ENCODE measurements around the gene TEDC2.
"Not testable (repeated sequence)": the region's sequence is repeated elsewhere in the genome, so short reads cannot be mapped to it uniquely, and the experiment has no call there.

The TEDC2 gene

DNA sequence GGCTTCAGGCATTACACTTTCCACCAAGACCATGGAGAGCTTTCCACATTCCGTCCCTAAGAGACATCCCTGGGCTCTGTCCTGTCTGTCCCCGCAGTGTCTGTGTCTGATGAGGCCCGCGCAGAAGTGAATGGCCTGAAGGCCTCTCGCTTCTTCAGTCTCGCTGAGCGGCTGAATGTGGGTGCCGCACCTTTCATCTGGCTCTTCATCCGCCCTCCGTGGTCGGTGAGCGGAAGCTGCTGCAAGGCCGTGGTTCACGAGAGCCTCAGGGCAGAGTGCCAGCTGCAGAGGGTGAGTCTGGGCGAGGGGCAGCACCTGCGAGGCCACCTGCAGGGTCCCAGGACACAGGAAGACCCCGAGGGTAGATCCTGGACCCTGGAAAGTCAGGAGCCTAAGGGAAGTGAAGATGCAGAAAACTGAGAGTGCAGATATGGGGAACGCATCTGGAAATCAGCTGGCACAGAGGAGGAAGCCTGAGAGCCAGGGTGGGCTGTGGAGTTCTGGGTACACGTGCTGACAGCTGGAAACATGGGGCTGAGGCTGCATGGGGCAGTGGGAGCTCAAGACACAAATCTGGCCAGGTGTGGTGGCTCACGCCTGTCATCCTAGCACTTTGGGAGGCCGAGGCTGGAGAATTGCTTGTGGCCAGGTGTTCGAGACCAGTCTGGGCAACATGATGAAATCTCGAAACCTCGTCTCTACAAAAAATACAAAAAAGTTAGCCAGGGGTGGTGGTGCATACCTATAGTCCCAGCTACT, 22.7 kb upstream of the TEDC2 start:
- no peak for DNase-seq

DNA sequence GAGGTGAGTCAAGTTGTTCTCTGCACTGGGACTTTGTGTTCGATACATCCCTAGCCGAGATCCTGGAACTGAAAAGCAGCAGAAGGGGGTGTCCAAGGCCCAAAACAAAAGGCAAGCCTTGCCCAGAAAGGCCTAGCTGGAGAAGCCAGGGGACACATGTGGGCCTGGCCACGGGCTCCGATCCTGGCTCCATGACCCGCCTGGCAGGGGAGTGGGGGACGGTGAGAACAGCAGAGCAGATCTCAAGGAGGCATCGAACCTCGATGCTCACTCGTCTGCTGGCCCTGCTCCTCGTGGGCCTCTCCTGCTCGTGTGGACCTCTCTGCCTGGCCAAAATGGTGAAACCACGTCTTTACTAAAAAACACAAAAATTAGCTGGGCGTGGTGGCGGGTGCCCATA, 21.8 kb upstream of the TEDC2 start:
- no peak for DNase-seq

DNA sequence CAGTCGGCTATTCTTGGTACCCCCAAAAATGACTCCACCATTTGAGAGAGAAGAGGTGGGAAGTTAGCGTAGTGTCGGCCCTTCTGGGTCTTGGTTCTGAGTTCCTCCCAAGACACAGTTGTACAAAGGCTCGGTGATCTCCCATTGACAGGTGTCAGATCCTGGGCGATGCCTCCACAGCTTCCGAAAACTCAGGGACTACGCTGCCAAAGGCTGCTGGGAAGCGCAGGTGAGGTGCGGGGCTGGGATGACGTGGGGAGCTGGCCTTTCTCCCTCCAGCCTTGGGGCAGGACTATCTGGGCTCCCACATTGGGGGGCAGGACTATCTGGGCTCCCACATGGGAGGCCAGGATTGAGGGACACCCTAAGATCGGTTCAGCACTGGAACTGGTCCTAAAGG, 20.3 kb upstream of the TEDC2 start:
- DNase-seq, result no peak

DNA sequence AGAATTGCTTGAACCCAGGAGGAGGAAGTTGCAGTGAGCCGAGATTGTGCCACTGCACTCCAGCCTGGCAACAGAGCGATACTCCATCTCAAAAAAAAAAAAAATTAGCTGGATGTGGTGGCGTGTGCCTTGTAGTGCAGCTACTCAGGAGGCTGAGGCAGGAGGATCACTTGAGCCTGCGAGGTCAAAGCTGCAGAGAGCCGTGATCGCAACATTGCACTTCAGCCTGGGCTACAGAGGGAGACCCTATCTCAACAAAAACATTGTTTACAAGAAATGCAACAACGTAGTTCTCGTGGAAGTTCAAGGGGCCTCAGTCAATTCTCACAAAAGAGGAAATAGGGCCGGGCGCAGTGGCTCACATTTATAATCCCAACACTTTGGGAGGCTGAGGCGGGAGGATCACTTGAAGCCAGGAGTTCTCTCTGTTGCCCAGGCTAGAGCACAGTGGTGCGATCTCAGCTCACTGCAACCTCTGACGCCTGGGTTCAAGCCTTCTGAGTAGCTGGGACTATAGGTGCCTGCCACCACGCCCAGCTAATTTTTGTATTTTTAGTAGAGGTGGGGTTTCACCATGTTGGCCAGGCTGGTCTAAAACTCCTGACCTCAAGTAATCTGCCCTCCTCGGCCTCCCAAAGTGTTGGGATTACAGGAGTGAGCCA, 18.6 kb upstream of the TEDC2 start:
- not testable (repeated sequence) for DNase-seq

DNA sequence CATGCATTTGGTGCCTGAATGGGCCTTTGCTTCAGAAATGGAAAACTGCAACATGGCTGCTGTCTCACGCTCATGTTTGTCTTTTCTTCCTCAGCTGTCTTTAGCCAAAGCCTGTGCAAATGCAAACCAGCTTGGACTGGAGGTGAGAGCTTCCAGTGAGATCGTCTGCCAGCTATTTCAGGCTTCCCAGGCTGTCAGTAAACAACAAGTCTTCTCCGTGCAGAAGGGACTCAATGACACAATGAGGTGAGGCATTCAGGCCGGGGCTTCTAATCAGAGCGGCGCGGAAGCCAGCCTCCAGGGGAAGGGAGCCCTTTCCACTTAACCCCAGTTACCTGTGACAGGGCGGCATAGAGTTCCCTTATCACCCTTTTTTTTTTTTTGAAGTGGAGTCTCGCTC, 16.4 kb upstream of the TEDC2 start:
- no peak for DNase-seq

DNA sequence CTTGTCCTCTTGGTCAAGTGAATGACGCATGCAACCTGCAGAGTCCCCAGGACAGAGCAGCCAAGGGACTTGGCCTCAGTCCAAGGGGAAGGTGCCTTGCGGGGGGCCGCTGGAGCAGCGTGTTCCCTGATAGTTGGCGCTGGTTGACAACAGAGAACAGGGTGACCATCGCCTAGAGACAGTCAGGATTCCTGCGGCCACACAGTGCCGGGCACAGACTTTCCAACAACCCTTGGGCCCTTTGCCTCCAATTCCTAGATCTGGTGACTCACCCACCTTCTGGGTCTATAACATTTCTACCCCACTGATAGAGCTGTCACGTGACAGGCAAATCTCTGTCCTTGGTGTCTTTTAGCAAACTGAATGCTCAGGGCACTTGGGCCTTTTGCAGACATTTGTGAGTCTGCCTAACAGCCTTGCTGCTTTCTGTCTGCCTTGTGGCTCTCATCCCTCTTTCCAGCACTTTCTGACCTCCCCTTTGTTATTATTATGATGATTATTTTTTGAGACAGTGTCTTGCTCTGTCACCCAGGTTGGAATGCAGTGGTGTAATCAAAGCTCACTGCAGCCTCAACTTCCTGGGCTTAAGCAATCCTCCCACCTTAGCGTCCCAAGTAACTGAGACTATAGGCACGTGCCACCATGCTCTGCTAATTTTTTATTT, 11.9 kb upstream of the TEDC2 start:
- no peak for DNase-seq

DNA sequence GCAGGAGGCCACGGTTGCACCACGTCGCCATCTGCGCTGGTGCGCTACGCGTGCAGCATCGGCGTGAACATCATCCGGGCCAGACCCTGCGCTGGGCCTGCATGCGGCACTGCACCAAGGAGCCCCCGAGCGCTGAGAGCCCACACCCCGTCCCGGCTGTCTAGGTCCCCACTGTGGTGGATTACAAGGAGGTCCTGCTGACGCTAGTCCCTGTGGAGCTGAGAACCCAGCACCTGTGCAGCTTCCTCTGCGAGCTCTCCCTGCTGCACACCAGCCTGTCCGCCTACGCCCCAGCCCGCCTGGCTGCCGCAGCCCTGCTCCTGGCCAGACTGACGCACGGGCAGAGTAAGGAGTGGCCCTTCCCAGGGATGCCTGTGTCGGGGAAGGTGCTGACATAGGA, 10.8 kb upstream of the TEDC2 start:
- DNase-seq, result no peak

DNA sequence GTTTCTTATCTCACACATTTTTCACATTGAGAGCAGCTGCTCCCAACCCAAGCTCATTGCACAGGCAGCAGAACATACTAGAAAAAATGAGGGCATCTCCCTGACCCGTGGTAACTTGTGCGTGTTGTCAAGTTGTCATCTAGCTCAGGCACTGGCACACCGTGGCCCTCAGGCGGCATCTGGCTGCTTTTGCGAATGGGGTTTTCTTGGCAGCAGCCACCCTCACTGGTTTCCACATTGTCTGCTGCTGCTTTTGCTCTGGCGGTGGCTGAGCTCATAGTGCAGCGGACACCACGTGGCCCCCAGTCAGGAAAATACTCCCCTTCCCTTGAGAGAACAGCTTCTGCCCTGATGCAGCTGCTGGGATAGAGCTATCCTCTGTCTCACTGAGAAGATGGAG, 9.4 kb upstream of the TEDC2 start:
- DNase-seq, result no peak

DNA sequence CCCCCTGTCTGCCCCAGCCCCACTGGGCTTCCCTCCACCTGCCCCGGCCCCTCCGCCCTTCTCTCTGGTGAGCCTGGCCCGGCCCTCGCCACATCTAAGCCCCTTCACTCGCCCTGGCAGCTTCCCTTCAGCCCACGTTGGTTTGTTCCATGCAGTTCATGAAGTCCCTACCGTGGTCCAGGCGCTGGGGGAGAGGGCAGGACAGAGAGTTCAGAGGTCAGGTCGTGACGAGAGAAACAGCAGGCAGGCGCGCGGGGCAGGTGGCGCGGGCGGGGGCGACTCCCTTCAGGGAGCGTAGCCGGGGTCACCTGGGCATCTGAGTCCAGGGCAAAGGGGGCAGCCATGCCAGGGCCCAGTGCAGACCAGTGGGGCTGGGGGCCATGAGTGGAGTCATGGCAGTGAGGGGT, 8.9 kb upstream of the TEDC2 start:
- DNase-seq, result no peak

DNA sequence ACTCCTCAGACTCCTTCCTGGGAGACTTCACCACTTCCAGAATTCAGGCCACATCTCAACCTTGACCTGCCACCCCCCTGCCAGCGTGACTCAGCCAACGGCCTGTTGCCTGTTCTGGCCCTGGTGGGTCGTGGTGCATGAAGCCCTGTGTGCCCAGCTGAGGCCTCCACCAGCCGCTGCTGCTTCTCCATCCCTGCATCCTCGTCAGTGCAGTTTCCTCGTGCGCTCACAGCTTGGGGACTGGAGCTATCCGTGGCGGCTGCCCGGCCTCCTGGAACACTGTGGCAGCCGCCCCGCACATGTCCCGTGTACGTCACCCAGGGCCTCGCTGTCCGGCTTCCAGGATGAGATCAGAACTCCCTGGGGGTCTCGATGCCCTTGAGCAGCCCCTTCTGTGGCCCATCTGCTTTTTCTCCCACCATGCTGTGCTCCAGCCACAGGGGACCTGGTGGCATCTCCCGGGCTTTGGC, 8.0 kb upstream of the TEDC2 start:
- DNase-seq, result no peak

DNA sequence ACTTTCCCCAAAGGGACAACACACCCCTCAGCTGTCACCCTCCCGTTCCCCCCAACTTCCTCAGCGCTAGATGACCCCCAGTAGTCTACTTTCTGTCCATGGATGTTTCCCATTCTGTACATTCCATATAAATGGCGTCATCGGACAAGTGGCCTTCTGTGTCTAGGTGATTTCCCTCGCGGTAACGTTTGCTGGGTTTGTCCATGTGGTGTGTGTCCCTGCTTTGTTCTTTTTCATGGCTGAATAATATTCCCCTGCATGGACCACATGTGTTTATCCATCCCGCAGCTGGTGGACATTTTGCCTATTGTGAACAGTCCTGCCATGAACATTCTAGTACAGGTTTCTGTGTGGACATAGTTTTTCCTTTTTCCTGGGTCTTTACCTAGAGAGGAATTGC, 7.3 kb upstream of the TEDC2 start:
- no peak for DNase-seq

DNA sequence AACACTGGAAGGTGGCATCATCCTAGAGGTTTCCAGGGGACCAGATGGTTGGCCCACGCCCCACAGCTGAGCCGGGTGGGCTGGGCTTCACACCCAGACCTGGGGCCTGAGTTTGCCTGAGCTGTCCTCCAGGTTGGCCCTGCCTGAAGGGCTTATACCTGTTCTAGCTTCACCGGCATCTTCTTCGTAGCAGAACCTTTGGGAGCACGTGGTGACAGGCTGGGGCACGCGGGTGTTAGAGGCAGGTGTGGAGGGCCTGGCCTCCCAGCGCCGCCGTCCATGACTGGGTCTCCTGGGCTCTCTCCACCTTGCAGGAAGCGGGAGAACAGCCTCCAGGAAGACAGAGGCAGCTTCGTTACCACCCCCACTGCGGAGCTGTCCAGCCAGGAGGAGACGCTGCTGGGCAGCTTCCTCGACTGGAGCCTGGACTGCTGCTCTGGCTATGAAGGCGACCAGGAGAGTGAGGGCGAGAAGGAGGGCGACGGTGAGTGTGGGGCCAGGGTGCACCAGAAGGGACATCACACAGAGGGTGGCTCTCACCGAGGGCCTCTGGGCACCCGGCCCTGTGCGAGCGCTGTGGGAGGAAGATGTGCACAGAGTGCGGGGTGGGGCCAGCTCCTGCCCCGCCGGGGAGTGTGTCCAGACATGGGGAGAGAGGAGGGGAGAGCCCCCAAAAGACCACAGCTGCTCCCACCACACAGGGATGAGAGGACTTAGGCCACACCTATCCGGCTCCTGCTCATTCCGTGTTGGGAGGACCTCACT, 4.6 kb upstream of the TEDC2 start:
- DNase-seq, result no peak

DNA sequence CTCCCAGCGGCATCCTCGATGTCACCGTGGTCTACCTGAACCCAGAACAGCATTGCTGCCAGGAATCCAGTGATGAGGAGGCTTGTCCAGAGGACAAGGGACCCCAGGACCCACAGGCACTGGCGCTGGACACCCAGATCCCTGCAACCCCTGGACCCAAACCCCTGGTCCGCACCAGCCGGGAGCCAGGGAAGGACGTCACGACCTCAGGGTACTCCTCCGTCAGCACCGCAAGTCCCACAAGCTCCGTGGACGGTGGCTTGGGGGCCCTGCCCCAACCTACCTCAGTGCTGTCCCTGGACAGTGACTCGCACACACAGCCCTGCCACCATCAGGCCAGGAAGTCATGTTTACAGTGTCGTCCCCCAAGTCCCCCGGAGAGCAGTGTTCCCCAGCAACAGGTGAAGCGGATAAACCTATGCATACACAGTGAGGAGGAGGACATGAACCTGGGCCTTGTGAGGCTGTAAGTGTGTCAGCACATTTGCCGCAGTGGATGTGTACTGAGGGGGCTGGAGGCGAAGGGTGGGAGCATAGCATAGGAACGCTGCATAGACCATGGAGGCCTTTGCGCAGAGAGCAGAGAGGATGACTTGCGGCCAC, 3.3 kb upstream of the TEDC2 start:
- no peak for DNase-seq

DNA sequence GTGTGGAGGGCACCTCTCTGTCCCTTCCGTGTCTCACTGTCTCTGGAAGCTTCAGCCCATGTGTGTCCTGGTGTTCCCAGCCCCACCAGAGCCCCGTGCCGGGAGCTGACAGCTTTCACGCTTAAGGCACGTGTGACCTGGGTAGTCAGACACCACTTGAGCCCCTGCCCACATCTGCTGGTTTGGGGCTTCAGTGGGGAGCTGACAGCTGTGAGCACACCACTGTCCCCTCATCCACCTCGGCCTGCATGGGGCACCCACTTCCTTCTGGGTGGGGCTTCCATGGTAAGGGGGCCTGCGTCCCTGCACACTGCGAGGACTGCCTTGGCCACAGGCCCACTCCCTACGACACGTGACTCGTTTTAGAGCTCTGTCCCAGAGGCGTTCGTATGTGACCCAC, 2.6 kb upstream of the TEDC2 start:
- no peak for DNase-seq

DNA sequence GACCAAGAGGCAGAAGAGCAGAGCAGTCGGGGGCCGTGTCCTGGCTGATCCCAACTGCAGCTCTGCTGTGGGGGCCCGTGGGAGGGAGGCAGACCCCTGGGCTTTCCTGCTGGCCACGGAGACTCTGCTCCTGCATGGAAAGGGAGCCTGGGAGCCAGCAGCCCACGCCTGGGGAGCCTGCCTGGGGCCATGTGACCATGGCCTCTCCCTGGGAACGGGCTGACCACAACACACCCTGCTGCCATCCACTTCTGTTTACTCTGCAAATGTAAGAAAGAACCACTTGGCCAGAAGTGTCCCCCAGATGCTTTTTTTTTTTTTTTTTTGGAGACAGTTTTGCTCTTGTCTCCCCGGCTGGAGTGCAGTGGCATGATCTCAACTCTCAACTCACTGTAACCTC, 2.0 kb upstream of the TEDC2 start:
- no peak for DNase-seq

DNA sequence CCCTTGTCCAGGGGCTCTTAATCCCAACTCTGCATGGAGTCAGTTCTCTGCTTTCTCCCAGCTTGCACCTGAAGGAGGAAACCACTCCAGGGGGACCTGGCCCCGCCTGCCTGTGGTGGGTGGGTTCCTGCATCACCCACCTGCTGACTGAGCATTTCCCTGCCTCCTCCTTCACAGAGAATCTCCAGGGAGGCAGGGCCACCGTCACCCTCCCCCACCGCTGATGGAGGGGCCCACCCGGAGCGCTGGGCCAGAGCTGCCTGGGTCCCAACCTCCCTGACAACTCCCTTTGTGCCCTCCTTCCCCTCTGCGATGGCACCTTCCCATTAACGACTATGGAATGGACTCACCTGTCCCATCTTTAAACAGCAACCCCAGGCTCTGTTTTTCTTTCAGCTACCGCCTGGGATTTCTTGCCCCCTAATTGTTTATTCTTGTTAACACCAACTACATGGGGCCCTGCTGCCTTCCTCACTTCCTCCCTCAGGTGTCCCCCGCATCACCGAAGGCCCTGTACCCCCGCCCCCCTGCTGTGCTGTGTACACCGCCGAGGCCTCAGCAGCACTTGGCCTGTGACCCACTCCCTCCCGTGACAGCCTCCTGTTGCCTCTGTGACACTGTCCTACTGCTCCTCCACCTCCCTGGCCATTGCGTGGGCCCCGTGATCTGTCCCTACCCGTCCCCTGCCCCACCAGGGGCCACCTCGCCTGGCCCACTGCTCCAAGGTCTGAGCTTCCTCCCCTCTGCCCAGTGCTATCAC, 842 bp upstream of the TEDC2 start:
- DNase-seq, result no peak

DNA sequence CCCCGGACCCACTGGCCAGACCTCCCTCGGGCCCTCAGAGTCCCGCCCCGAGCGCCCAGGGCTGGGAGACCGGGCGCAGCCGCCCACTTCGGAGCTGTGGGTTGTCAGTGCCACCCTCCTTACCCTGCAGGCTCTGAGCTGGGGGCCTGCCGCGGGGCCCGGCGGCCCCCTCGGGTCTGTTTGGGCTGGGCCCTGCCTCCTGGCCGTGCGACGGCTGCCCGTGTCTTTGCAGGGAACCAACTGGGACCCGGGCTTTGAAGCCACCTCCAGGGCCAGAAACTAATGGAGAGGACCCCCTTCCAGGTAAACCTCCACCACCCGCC, 443 bp downstream of the TEDC2 start:
- DNase-seq, result no peak

DNA sequence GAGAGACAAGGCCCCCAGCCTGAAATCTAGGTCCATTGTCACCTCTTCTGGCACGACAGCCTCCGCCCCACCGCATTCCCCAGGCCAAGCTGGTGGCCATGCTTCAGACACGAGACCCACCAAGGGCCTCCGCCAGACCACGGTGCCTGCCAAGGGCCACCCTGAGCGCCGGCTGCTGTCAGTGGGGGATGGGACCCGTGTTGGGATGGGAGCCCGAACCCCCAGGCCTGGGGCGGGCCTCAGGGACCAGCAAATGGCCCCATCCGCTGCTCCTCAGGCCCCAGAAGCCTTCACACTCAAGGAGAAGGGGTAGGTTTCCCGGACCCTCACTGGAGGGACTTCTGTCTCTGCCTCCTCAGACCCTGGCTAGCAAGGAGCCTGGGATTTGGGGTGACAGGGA, 1.0 kb downstream of the TEDC2 start:
- no peak for DNase-seq

DNA sequence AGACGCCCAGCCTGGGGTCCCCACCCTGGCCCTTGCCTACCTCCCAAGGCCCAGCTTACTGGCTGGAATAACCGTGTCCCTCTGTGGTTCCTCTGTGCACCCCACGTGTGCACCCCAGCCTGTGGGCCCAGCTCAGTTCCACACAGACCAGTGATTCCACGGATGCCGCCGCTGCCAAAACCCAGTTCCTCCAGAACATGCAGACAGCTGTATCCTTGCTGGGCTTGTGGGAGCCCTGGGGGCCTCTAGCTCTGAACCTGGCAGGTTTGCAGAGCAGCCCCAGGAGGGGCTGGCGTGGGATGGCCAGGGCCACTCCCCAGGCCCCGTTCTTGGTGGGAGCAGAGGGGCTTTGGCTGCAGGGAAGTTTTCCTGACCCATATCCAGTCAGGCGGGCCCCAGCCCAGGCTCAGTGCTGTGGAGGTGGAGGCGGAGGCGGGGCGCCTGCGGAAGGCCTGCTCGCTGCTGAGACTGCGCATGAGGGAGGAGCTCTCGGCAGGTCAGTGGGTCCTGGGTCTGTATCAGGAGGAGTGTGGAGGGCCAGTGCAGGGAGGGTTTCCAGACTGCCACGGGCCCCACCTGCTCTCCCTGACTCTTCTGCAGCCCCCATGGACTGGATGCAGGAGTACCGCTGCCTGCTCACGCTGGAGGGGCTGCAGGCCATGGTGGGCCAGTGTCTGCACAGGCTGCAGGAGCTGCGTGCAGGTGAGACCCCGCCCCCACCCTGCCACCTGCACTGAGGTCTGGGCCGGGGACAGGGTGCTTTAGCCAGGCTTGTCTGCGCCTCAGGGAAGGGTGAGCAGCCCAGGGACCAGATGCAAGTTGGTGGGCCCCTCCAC, 2.3 kb downstream of the TEDC2 start:
- no peak for DNase-seq

DNA sequence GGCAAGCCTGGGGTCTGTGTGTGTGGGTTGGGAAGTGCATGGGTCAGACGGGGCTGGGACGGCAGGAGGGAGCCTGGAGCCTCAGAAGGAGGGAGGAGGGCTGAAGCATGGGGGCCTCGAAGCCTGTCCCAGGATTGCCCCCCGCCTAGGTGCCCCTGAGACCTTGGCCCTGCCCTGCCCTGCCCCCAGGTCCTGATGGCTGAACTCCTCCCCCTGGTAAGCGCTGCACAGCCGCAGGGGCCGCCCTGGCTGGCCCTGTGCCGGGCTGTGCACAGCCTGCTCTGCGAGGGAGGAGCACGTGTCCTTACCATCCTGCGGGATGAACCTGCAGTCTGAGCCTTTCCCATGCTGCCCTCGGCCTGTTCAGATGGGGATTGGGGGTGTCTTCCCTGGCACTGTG, 4.4 kb downstream of the TEDC2 start:
- no peak for DNase-seq

Data from right kidney (tissue), 1 donor.